ENCODE measurements around the gene HYAL3. TPM values are rescaled to one million over a fixed set of nuclear protein-coding genes. Genes with fewer than 3 reads are reported as not detected.

Gene HYAL3
- total and polyA plus RNA-seq, 2 of the 8 experiments (the other 6 are each of a cell fraction or from before 2014, with no cell fraction given), result 3.2 to 12.2 TPM

- peak overlapping the region; percentile 31 for H2BK15ac ChIP-seq (ENCODE audit: low read length)
- H3K9me3 ChIP-seq (ENCODE audit: insufficient read depth in 2 of 2, low read depth in 1 of 2, low read length in 1 of 2), result no peaks in the 10 kb centered on the region
- H4K20me1 ChIP-seq (replicated peaks in 1 of 2; ENCODE audit: control insufficient read depth in 1 of 2, insufficient read depth in 2 of 2, low read length in 2 of 2), result peaks cover 19 to 35% of the 10 kb centered on the region in 2 experiments
- H3K27ac ChIP-seq (ENCODE audit: low read depth, low read length), result peak overlapping the region; percentile 72; the same call in 1 of the 2 replicates
- peak overlapping the region; percentile 32; the same call in 1 of the 2 replicates for H2AK5ac ChIP-seq (ENCODE audit: low read depth, low read length)
- no peak overlapping the region for H4K5ac ChIP-seq (ENCODE audit: insufficient read length, low read depth, low read length)
- peak overlapping the region; percentile 1 for H4K91ac ChIP-seq (replicated peaks; ENCODE audit: insufficient read length, low read length)
- no peak overlapping the region for H2BK12ac ChIP-seq (ENCODE audit: low read depth, low read length)
- CTCF ChIA-PET (ENCODE audit: partially characterized antibody), result interaction anchor here (0.6 to 5.6 kb wide), 13 partner anchors 13 to 628 kb away, joined by 3 to 60 read pairs (median 5); partner anchors contain the start of genes HYAL1, HYAL3 and NAA80
- H4K8ac ChIP-seq (ENCODE audit: extremely low read depth, insufficient read depth, low read length), result no peak overlapping the region
- no peak overlapping the region for H3K18ac ChIP-seq (ENCODE audit: extremely low read depth, low read length)
- H3K23me2 ChIP-seq (ENCODE audit: low read depth, low read length), result peaks cover 17% of the 10 kb centered on the region
- peak overlapping the region; percentile 89 to 96 (median 94) for H3K4me3 ChIP-seq (ENCODE audit: extremely low read depth in 1 of 4, insufficient read depth in 2 of 4, low read depth in 3 of 4, low read length in 4 of 4)
- DNase-seq (ENCODE audit: low read depth in 1 of 2, low spot score in 2 of 2), result no peak
- no peak overlapping the region for H3K56ac ChIP-seq (replicated peaks; ENCODE audit: insufficient read length, low read depth, low read length)
- H2BK120ac ChIP-seq (replicated peaks; ENCODE audit: low read depth, low read length), result no peak overlapping the region
- POLR2A ChIA-PET (ENCODE audit: partially characterized antibody), result interaction anchor here (0.7 to 12.6 kb wide), 14 partner anchors 10 to 161 kb away, joined by 3 to 149 read pairs (median 5); partner anchors contain the start of genes HYAL1, HYAL3, LSMEM2 and NAA80
- peaks cover 20% of the 10 kb centered on the region for H3K79me1 ChIP-seq (ENCODE audit: low read depth, low read length)
- no peak overlapping the region for H2BK20ac ChIP-seq (ENCODE audit: low read length)
- H3K79me2 ChIP-seq (ENCODE audit: control insufficient read depth in 1 of 2, insufficient read depth in 2 of 2, low read length in 2 of 2), result peaks cover 0 to 25% of the 10 kb centered on the region in 2 experiments; a peak in 3 of 4 replicates
- no peak overlapping the region for H3K14ac ChIP-seq (ENCODE audit: insufficient read length)
- H3K4me1 ChIP-seq (replicated peaks in 1 of 4; ENCODE audit: control insufficient read depth in 3 of 4, insufficient read depth in 4 of 4, low read length in 3 of 4), result peaks cover 0 to 35% (median 19%) of the 10 kb centered on the region in 4 experiments; a peak in 6 of 7 replicates
- WGBS, 2 experiments (ENCODE audit: extremely low coverage in 1 of 2, insufficient coverage in 1 of 2, insufficient read length in 1 of 2, insufficient replicate concordance in 2 of 2, low coverage in 1 of 2, low lambda C conversion rate in 2 of 2, missing lambda C conversion rate in 1 of 2), result 94% methylated on average over 29 of the region's 29 CpGs; no CpG with 5 or more reads in 1 of the 2 experiments
- H3K27me3 ChIP-seq (replicated peaks in 1 of 4; ENCODE audit: control insufficient read depth in 3 of 4, extremely low read depth in 1 of 4, insufficient read depth in 3 of 4, low read length in 3 of 4), result no peaks in the 10 kb centered on the region
- no peak overlapping the region for H3K23ac ChIP-seq (ENCODE audit: insufficient read length)
- no peak for FAIRE-seq
- peak overlapping the region; percentile 97 for H3K4me2 ChIP-seq (ENCODE audit: insufficient read depth in 1 of 2, low read depth in 2 of 2, low read length in 2 of 2)
- peak overlapping the region; percentile 86 to 100 (median 94) for H3K9ac ChIP-seq (replicated peaks in 1 of 4; ENCODE audit: extremely low read depth in 1 of 4, low read depth in 3 of 4, low read length in 3 of 4)
- peaks cover 16 to 34% (median 28%) of the 10 kb centered on the region in 4 experiments for H3K36me3 ChIP-seq (ENCODE audit: control insufficient read depth in 2 of 4, insufficient read depth in 4 of 4, low read length in 3 of 4)
- H2BK5ac ChIP-seq (ENCODE audit: low read depth, low read length), result peak overlapping the region; percentile 62
- H3K4ac ChIP-seq (replicated peaks; ENCODE audit: insufficient read length, low read depth, low read length), result peak overlapping the region; percentile 6
- no peak overlapping the region for H2AFZ ChIP-seq (ENCODE audit: low read length)
- no peak for TF ChIP-seq CREB1 (IDR thresholded peaks at IDR 0.05)
- no peak; the same call in 1 of the 2 replicates for TF ChIP-seq POLR2AphosphoS5 (IDR thresholded peaks at IDR 0.05; ENCODE audit: low read depth, low read length)
- TF ChIP-seq RFX5 (IDR thresholded peaks at IDR 0.05; ENCODE audit: borderline replicate concordance, low read depth, low read length), result no peak
- no peak for TF ChIP-seq TAF7 (optimal IDR thresholded peaks at IDR 0.05; ENCODE audit: borderline replicate concordance, low read depth, low read length)
- TF ChIP-seq CBX5 (IDR thresholded peaks at IDR 0.05; ENCODE audit: low read depth, low read length), result no peak
- no peak for TF ChIP-seq RAD21 (IDR thresholded peaks at IDR 0.05 in 1 of 2, conservative IDR thresholded peaks at IDR 0.05 in 1 of 2; ENCODE audit: low read depth in 2 of 2, low read length in 2 of 2)
- TF ChIP-seq USF2 (IDR thresholded peaks at IDR 0.05; ENCODE audit: low read length), result no peak
- TF ChIP-seq CHD1 (IDR thresholded peaks at IDR 0.05; ENCODE audit: low read depth, low read length), result no peak
- no peak for TF ChIP-seq TEAD4 (IDR thresholded peaks at IDR 0.05; ENCODE audit: low read depth, low read length)
- no peak for TF ChIP-seq ASH2L (IDR thresholded peaks at IDR 0.05; ENCODE audit: low read length)
- TF ChIP-seq BACH1 (IDR thresholded peaks at IDR 0.05; ENCODE audit: low read length), result no peak
Measured at GRCh38 chr3:50319894-50320625, 20.9 kb upstream of the HYAL3 start.

Measured in H1 (cell line).